Suprapubic skin (tissue), 4 donors: ENCODE measurements around the gene EVL. TPM values are rescaled to one million over a fixed set of nuclear protein-coding genes. Genes with fewer than 3 reads are reported as not detected.

Experiments
- DNase-seq, 2 donors: peaks; one replicate each; pipeline ENCODE4 v3.0.0-alpha.2; 2019; ENCODE audit warnings: low spot score in 2 of 2
- H3K27ac ChIP-seq: fragments of 200-600 bp; sonication (generic); one replicate; pipeline ENCODE4 v1.5.1; 2019
- H3K27me3 ChIP-seq: fragments of 200-600 bp; sonication (generic); one replicate; pipeline ENCODE4 v1.5.1; 2019
- H3K36me3 ChIP-seq: fragments of 200-600 bp; sonication (generic); one replicate; pipeline ENCODE4 v1.5.1; 2019
- H3K4me1 ChIP-seq: fragments of 200-600 bp; sonication (generic); one replicate; pipeline ENCODE4 v1.5.1; 2019
- H3K4me3 ChIP-seq: fragments of 200-600 bp; sonication (generic); one replicate; pipeline ENCODE4 v1.5.1; 2019; ENCODE audit warnings: mild to moderate bottlenecking
- H3K9me3 ChIP-seq: fragments of 200-600 bp; sonication (generic); one replicate; pipeline ENCODE4 v1.5.1; 2019
- CTCF ChIP-seq, 2 donors: fragments of 200-600 bp in 1 of 2; fragments of 450-650 bp in 1 of 2; sonication (generic) in 1 of 2; IDR thresholded peaks; one replicate each; pipeline ENCODE4 v1.5.1; 2016 to 2019; ENCODE audit warnings: antibody characterized with exemption in 2 of 2, mild to moderate bottlenecking in 1 of 2, moderate library complexity in 1 of 2
- EP300 ChIP-seq: sonication (generic); formaldehyde crosslinking; IDR thresholded peaks from one replicate; pipeline ENCODE4 v1.6.1; 2017; ENCODE audit warnings: antibody characterized with exemption
- POLR2A ChIP-seq, 2 donors: fragments of 450-650 bp; IDR thresholded peaks; one replicate each; pipeline ENCODE4 v1.6.1; 2017; ENCODE audit warnings: antibody characterized with exemption in 2 of 2, mild to moderate bottlenecking in 2 of 2, moderate library complexity in 2 of 2
- POLR2AphosphoS5 ChIP-seq, 3 donors: sonication (generic); formaldehyde crosslinking; IDR thresholded peaks; one replicate each; pipeline ENCODE4 v1.6.1; 2017; ENCODE audit warnings: antibody characterized with exemption in 3 of 3
- WGBS: methylation state at CpG from one replicate; pipeline ENCODE4 v1.1.5; 2018; 5-methylcytosine and 5-hydroxymethylcytosine counted together
- total RNA-seq, 4 donors: library from RNA; depleted of rRNA; stranded (reverse); fragments of >200 nt; gene quantifications; one replicate each; pipeline ENCODE4 v1.1.0, GENCODE V29; 2016

EVL gene
- total RNA-seq, 4 donors from 2014 or later: 48.8 to 80.0 (median 61.4) TPM

- DNase-seq: no peak
- H3K36me3 ChIP-seq: no peaks in the 10 kb centered on the region
- no peak overlapping the region for H3K27ac ChIP-seq
- H3K27me3 ChIP-seq: no peaks in the 10 kb centered on the region
- no peak overlapping the region for H3K4me3 ChIP-seq
- H3K4me1 ChIP-seq: peaks cover 30% of the 10 kb centered on the region
- no peaks in the 10 kb centered on the region for H3K9me3 ChIP-seq
- WGBS: 78% methylated on average over 5 of the region's 5 CpGs
- TF ChIP-seq POLR2A (IDR thresholded peaks at IDR 0.05) (no peak), EP300 (no peak), POLR2AphosphoS5 (IDR thresholded peaks at IDR 0.05) (no peak), CTCF (IDR thresholded peaks at IDR 0.05) (no peak)
Observed at GRCh38 chr14:100080206-100080605, 15.0 kb downstream of the EVL start.

GRCh38 chr14:100081997-100082625 lies 16.9 kb downstream of the EVL start:
- Histone ChIP-seq H3K27me3 (no peaks in the 10 kb centered on the region), H3K36me3 (peaks cover 10% of the 10 kb centered on the region), H3K4me1 (peaks cover 14% of the 10 kb centered on the region), H3K4me3 (no peak overlapping the region), H3K27ac (no peak overlapping the region), H3K9me3 (no peaks in the 10 kb centered on the region)
- no peak for DNase-seq
- WGBS: 83% methylated on average over 12 of the region's 12 CpGs
- TF ChIP-seq POLR2AphosphoS5 (IDR thresholded peaks at IDR 0.05) (no peak), EP300 (no peak), CTCF (IDR thresholded peaks at IDR 0.05) (no peak), POLR2A (IDR thresholded peaks at IDR 0.05) (no peak)

GRCh38 chr14:100082723-100083122 lies 17.5 kb downstream of the EVL start:
- Histone ChIP-seq H3K27ac (no peak overlapping the region), H3K9me3 (no peaks in the 10 kb centered on the region), H3K36me3 (peaks cover 14% of the 10 kb centered on the region), H3K27me3 (no peaks in the 10 kb centered on the region), H3K4me3 (no peak overlapping the region), H3K4me1 (peaks cover 14% of the 10 kb centered on the region)
- WGBS: 97% methylated on average over 3 of the region's 3 CpGs
- DNase-seq: no peak
- TF ChIP-seq POLR2A (IDR thresholded peaks at IDR 0.05) (no peak), EP300 (no peak), POLR2AphosphoS5 (IDR thresholded peaks at IDR 0.05) (no peak), CTCF (IDR thresholded peaks at IDR 0.05) (no peak)

GRCh38 chr14:100083706-100084105 lies 18.5 kb downstream of the EVL start:
- Histone ChIP-seq H3K27ac (no peak overlapping the region), H3K4me1 (peaks cover 11% of the 10 kb centered on the region), H3K27me3 (no peaks in the 10 kb centered on the region), H3K4me3 (no peak overlapping the region), H3K9me3 (no peaks in the 10 kb centered on the region), H3K36me3 (peaks cover 18% of the 10 kb centered on the region)
- 39% methylated on average over 2 of the region's 2 CpGs for WGBS
- no peak for TF ChIP-seq EP300
- no peak for TF ChIP-seq CTCF (IDR thresholded peaks at IDR 0.05)
- TF ChIP-seq POLR2AphosphoS5 (IDR thresholded peaks at IDR 0.05): no peak
- TF ChIP-seq POLR2A (IDR thresholded peaks at IDR 0.05): no peak
- DNase-seq: no peak

GRCh38 chr14:100084591-100084990 lies 19.4 kb downstream of the EVL start:
- Histone ChIP-seq H3K27ac (no peak overlapping the region), H3K4me3 (no peak overlapping the region), H3K36me3 (peaks cover 18% of the 10 kb centered on the region), H3K9me3 (no peaks in the 10 kb centered on the region), H3K27me3 (no peaks in the 10 kb centered on the region), H3K4me1 (peaks cover 7% of the 10 kb centered on the region)
- TF ChIP-seq EP300: no peak
- TF ChIP-seq CTCF (IDR thresholded peaks at IDR 0.05): no peak
- DNase-seq: no peak
- WGBS: 88% methylated on average over 10 of the region's 10 CpGs
